Adipocyte (in vitro differentiated cells): Measurements from ENCODE around the gene MAK.
A peak's percentile ranks its signal among the peaks of the same experiment; 100 is the strongest.

Source experiments
- DNase-seq: peaks from one replicate; pipeline ENCODE4 v3.0.0-alpha.2; 2015; ENCODE audit warnings: low read depth
- H3K27me3 ChIP-seq: replicated peaks from 2 replicates; pipeline ENCODE4 v1.7.0; 2013; ENCODE audit warnings: mild to moderate bottlenecking, low read length, moderate library complexity; ENCODE audit not compliant: control insufficient read depth, insufficient read depth
- H3K36me3 ChIP-seq: 2 replicates; pipeline ENCODE4 v1.7.0; 2013; ENCODE audit warnings: low read length, mild to moderate bottlenecking, moderate library complexity; ENCODE audit not compliant: control insufficient read depth, insufficient read depth, severe bottlenecking
- H3K4me1 ChIP-seq: 2 replicates; pipeline ENCODE4 v1.7.0; 2013; ENCODE audit warnings: mild to moderate bottlenecking, low read length, moderate library complexity; ENCODE audit not compliant: control insufficient read depth, insufficient read depth
- H3K4me3 ChIP-seq: 2 replicates; pipeline ENCODE4 v1.7.0; 2013; ENCODE audit warnings: mild to moderate bottlenecking, low read length, moderate library complexity
- H3K9ac ChIP-seq: 2 replicates; pipeline ENCODE4 v1.7.0; 2013; ENCODE audit warnings: mild to moderate bottlenecking, low read length, moderate library complexity
- H3K9me3 ChIP-seq: 2 replicates; pipeline ENCODE4 v1.7.0; 2013; ENCODE audit warnings: mild to moderate bottlenecking, low read length, moderate library complexity; ENCODE audit not compliant: control insufficient read depth

Gene MAK

GRCh38 chr6:10809098-10809497, 29.2 kb downstream of the MAK start:
- Histone ChIP-seq H3K36me3 (no peaks in the 10 kb centered on the region), H3K4me1 (no peaks in the 10 kb centered on the region), H3K9me3 (no peaks in the 10 kb centered on the region), H3K4me3 (no peak overlapping the region), H3K9ac (no peak overlapping the region), H3K27me3 (no peaks in the 10 kb centered on the region)
- no peak for DNase-seq

GRCh38 chr6:10808376-10808775, 30.0 kb downstream of the MAK start:
- H3K4me1 ChIP-seq, result no peaks in the 10 kb centered on the region
- no peak overlapping the region for H3K9ac ChIP-seq
- no peaks in the 10 kb centered on the region for H3K9me3 ChIP-seq
- no peaks in the 10 kb centered on the region for H3K36me3 ChIP-seq
- no peak overlapping the region for H3K4me3 ChIP-seq
- DNase-seq, result no peak
- H3K27me3 ChIP-seq, result no peaks in the 10 kb centered on the region

DNA sequence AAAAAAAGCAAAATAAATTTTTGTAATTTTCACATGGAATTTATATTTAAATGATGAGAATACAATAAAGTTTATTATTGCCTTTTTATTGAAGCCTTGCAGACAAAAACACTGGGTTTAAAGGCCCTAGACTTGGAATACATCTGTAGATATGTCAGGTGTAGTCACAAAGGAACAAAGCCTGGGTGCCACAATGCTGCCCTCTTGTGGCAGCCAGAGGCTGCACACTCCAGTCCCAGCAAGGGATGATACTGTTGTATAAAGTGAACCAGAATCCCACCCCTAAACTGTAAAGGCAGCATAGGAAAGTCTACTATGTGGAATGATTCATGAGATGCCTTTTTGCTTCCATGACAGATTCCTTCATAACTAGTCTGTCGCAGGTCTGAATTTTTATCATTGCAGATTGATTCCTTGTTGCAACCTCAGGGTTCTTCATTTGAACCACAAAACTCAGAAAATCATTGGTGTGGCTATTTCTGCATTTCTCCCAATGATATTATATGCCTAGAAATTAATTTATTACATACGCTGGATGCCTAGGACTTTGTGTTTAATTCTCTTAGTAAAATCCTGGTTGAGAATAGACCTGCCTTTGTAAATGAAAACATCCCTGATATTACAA, 37.0 kb downstream of the MAK start:
- Histone ChIP-seq H3K36me3 (no peaks in the 10 kb centered on the region), H3K9me3 (no peaks in the 10 kb centered on the region), H3K4me1 (no peaks in the 10 kb centered on the region), H3K9ac (no peak overlapping the region), H3K4me3 (no peak overlapping the region), H3K27me3 (no peaks in the 10 kb centered on the region)
- DNase-seq, result peak; percentile 72

DNA sequence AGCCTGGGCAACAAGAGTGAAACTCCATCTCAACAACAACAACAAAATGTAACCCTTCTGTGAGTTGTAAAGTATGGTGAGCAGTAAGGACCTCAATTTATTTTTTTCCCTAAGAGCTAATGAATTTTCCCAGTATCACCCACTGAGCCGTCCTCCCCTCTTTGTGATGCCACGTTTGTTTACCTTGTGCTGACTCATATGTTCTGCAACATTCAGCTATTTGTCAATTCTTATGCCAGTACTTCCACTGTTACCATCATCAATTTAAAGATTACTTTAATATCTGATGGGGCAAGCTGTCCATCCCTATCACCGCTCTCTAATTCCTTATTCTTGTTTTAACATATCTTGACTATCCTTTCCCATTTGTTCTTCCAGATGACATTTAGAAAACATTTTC, 37.5 kb downstream of the MAK start:
- H3K36me3 ChIP-seq, result no peaks in the 10 kb centered on the region
- DNase-seq, result peak; percentile 37

GRCh38 chr6:10794239-10794638, 44.1 kb downstream of the MAK start:
- H3K4me1 ChIP-seq, result no peaks in the 10 kb centered on the region
- H3K4me3 ChIP-seq, result no peak overlapping the region
- DNase-seq, result no peak
- H3K27me3 ChIP-seq, result no peaks in the 10 kb centered on the region
- H3K9ac ChIP-seq, result no peak overlapping the region
- H3K9me3 ChIP-seq, result no peaks in the 10 kb centered on the region
- no peaks in the 10 kb centered on the region for H3K36me3 ChIP-seq

More for the DNA sequence above, 37.5 kb downstream of the MAK start:
- H3K4me3 ChIP-seq, result no peak overlapping the region
- no peak overlapping the region for H3K9ac ChIP-seq
- no peaks in the 10 kb centered on the region for H3K27me3 ChIP-seq
- H3K4me1 ChIP-seq, result no peaks in the 10 kb centered on the region
- no peaks in the 10 kb centered on the region for H3K9me3 ChIP-seq

- H3K9me3 ChIP-seq, result no peaks in the 10 kb centered on the region
- H3K27me3 ChIP-seq, result no peaks in the 10 kb centered on the region
- no peaks in the 10 kb centered on the region for H3K4me1 ChIP-seq
- DNase-seq, result no peak
- no peak overlapping the region for H3K4me3 ChIP-seq
- H3K9ac ChIP-seq, result no peak overlapping the region
- no peaks in the 10 kb centered on the region for H3K36me3 ChIP-seq
These were observed 44.6 kb downstream of the MAK start for GRCh38 chr6:10793695-10794094.

DNA sequence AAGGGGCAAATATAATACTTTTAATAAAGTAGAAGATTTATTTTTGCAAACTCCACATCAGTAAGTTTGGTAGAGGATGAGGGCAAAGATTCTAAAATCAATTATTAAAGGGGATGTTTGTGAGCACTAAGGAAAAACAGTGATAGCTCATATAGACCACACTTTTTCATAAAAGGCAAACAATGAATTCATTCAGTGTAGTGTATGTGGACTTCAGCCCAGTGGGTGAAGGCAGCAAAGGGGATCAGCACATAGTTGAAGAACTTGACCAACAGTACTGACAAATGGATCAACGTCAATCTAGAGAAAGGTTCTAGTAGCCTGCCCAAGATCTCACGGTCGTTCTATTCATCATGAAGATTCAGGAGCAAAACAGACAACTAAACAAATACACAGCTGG, 45.3 kb downstream of the MAK start:
- no peaks in the 10 kb centered on the region for H3K27me3 ChIP-seq
- H3K36me3 ChIP-seq, result no peaks in the 10 kb centered on the region
- DNase-seq, result no peak
- no peaks in the 10 kb centered on the region for H3K9me3 ChIP-seq
- H3K4me1 ChIP-seq, result no peaks in the 10 kb centered on the region
- H3K9ac ChIP-seq, result no peak overlapping the region
- H3K4me3 ChIP-seq, result no peak overlapping the region

GRCh38 chr6:10792101-10792500, 46.2 kb downstream of the MAK start:
- Histone ChIP-seq H3K27me3 (no peaks in the 10 kb centered on the region), H3K4me3 (no peak overlapping the region), H3K9ac (no peak overlapping the region), H3K36me3 (no peaks in the 10 kb centered on the region), H3K9me3 (no peaks in the 10 kb centered on the region), H3K4me1 (no peaks in the 10 kb centered on the region)
- DNase-seq, result no peak

GRCh38 chr6:10791673-10792072, 46.7 kb downstream of the MAK start:
- H3K4me1 ChIP-seq, result no peaks in the 10 kb centered on the region
- H3K4me3 ChIP-seq, result no peak overlapping the region
- H3K36me3 ChIP-seq, result no peaks in the 10 kb centered on the region
- H3K27me3 ChIP-seq, result no peaks in the 10 kb centered on the region
- no peaks in the 10 kb centered on the region for H3K9me3 ChIP-seq
- H3K9ac ChIP-seq, result no peak overlapping the region
- no peak for DNase-seq

- no peaks in the 10 kb centered on the region for H3K27me3 ChIP-seq
- no peak overlapping the region for H3K4me3 ChIP-seq
- DNase-seq, result no peak
- H3K36me3 ChIP-seq, result peaks cover 5% of the 10 kb centered on the region
- H3K9ac ChIP-seq, result no peak overlapping the region
- H3K9me3 ChIP-seq, result no peaks in the 10 kb centered on the region
- H3K4me1 ChIP-seq, result no peaks in the 10 kb centered on the region
These were observed 59.3 kb downstream of the MAK start for GRCh38 chr6:10779076-10779475.

- H3K27me3 ChIP-seq, result no peaks in the 10 kb centered on the region
- H3K9ac ChIP-seq, result no peak overlapping the region
- no peak overlapping the region for H3K4me3 ChIP-seq
- H3K4me1 ChIP-seq, result no peaks in the 10 kb centered on the region
- DNase-seq, result no peak
- peaks cover 5% of the 10 kb centered on the region for H3K36me3 ChIP-seq
- H3K9me3 ChIP-seq, result no peaks in the 10 kb centered on the region
These were observed 60.1 kb downstream of the MAK start for GRCh38 chr6:10778230-10778629.

- H3K4me3 ChIP-seq, result no peak overlapping the region
- H3K36me3 ChIP-seq, result peaks cover 4% of the 10 kb centered on the region
- no peaks in the 10 kb centered on the region for H3K27me3 ChIP-seq
- no peaks in the 10 kb centered on the region for H3K4me1 ChIP-seq
- no peaks in the 10 kb centered on the region for H3K9me3 ChIP-seq
- no peak for DNase-seq
- no peak overlapping the region for H3K9ac ChIP-seq
These were observed 66.9 kb downstream of the MAK start for GRCh38 chr6:10771371-10771894.
